GM19193 (cell line): Measurements from ENCODE around the gene TMEM191C.
"Not testable (repeated sequence)": the region's sequence is repeated elsewhere in the genome, so short reads cannot be mapped to it uniquely, and the experiment has no call there.

Experiments used
- POLR2A ChIP-seq: IDR thresholded peaks from 4 replicates; pipeline ENCODE4 v1.6.1; 2011; ENCODE audit not compliant: insufficient read depth, insufficient read length; ENCODE audit errors: extremely low read depth

Gene TMEM191C

GRCh38 chr22:21467337-21468193 lies at the start of gene TMEM191C:
Gene TMEM191C, plus strand, starts transcription at chr22:21467387. Its CDS starts 73 bp downstream, at chr22:21467460.
- TF ChIP-seq POLR2A, result not testable (repeated sequence)

- TF ChIP-seq POLR2A, result no peak
Measured at GRCh38 chr22:21443057-21443734, 24.0 kb upstream of the TMEM191C start.

- TF ChIP-seq POLR2A, result no peak
Measured at GRCh38 chr22:21443735-21444421, 23.3 kb upstream of the TMEM191C start.

- no peak for TF ChIP-seq POLR2A
Measured at GRCh38 chr22:21444701-21445436, 22.3 kb upstream of the TMEM191C start.

GRCh38 chr22:21445437-21446127 lies 21.6 kb upstream of the TMEM191C start:
- TF ChIP-seq POLR2A, result no peak

- TF ChIP-seq POLR2A, result no peak
Measured at GRCh38 chr22:21446128-21446826, 20.9 kb upstream of the TMEM191C start.

GRCh38 chr22:21446827-21447690 lies 20.1 kb upstream of the TMEM191C start:
- no peak for TF ChIP-seq POLR2A

GRCh38 chr22:21447694-21448402 lies 19.3 kb upstream of the TMEM191C start:
- no peak for TF ChIP-seq POLR2A

GRCh38 chr22:21448627-21449416 lies 18.4 kb upstream of the TMEM191C start:
- no peak for TF ChIP-seq POLR2A

GRCh38 chr22:21449531-21450319 lies 17.5 kb upstream of the TMEM191C start:
- TF ChIP-seq POLR2A, result no peak

- TF ChIP-seq POLR2A, result no peak
Measured at GRCh38 chr22:21450320-21450831, 16.8 kb upstream of the TMEM191C start.

GRCh38 chr22:21450858-21451353 lies 16.3 kb upstream of the TMEM191C start:
- TF ChIP-seq POLR2A, result no peak
